RPMI8226 (cell line): ENCODE measurements around the gene SIK2.
"Not testable (repeated sequence)": the region's sequence is repeated elsewhere in the genome, so short reads cannot be mapped to it uniquely, and the experiment has no call there.

ENCODE experiments used
- DNase-seq: peaks from one replicate; pipeline ENCODE4 v3.0.0-alpha.2; 2015

Gene SIK2

GRCh38 chr11:111765320-111765983 lies 163.2 kb downstream of the SIK2 start:
- DNase-seq: peak; percentile 45

GRCh38 chr11:111765984-111766833 lies 164.0 kb downstream of the SIK2 start, which contains the start of gene PPP2R1B:
TSS of gene PPP2R1B (minus strand) at chr11:111766389. CDS start at chr11:111766361, 28 bp downstream.
- peak; percentile 83 for DNase-seq

- no peak for DNase-seq
Observed at GRCh38 chr11:111766834-111767142, 164.5 kb downstream of the SIK2 start.

GRCh38 chr11:111770581-111771134 lies 168.4 kb downstream of the SIK2 start:
- no peak for DNase-seq

- DNase-seq: not testable (repeated sequence)
Observed at GRCh38 chr11:111771205-111771604, 169.0 kb downstream of the SIK2 start.

- DNase-seq: no peak
Observed at GRCh38 chr11:111772535-111772934, 170.3 kb downstream of the SIK2 start.

GRCh38 chr11:111774955-111775710 lies 172.9 kb downstream of the SIK2 start:
- no peak for DNase-seq

- no peak for DNase-seq
Observed at GRCh38 chr11:111776398-111777093, 174.3 kb downstream of the SIK2 start.

- DNase-seq: peak; percentile 77
Observed at GRCh38 chr11:111777094-111778046, 175.1 kb downstream of the SIK2 start.

GRCh38 chr11:111778047-111778558 lies 175.9 kb downstream of the SIK2 start:
- no peak for DNase-seq

- no peak for DNase-seq
Observed at GRCh38 chr11:111779118-111779517, 176.9 kb downstream of the SIK2 start.
